Measurements from ENCODE around the gene PIBF1. TPM values are rescaled to one million over a fixed set of nuclear protein-coding genes. Genes with fewer than 3 reads are reported as not detected.

Gene PIBF1
- total RNA-seq, 1 experiment from 2014 or later, result 30.6 TPM

DNA sequence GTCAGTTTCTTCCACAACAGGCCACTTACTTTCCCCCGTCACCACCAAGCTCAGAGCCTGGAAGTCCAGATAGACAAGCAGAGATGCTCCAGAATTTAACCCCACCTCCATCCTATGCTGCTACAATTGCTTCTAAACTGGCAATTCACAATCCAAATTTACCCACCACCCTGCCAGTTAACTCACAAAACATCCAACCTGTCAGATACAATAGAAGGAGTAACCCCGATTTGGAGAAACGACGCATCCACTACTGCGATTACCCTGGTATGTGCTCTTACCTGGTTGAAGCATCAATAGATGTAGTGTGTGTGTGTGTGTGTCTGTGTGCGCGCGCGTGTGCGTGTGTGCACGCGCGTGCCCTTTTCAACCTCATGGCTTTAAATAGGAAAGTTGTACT lies 280.5 kb downstream of the PIBF1 start:
- H3K4me3 ChIP-seq (ENCODE audit: low read depth, low read length, poor library complexity, severe bottlenecking), result no peak overlapping the region
- no TSS peak for BruUV-seq (replicated peaks)
- no peaks in the 10 kb centered on the region for H3K36me3 ChIP-seq (ENCODE audit: insufficient read depth, low read length, poor library complexity, severe bottlenecking)
- no peak overlapping the region for H3K27ac ChIP-seq (ENCODE audit: low read depth, low read length, poor library complexity, severe bottlenecking)
- ChIA-PET POLR2A (ENCODE audit: low non-redundant PET) (no interaction called here), CTCF (no interaction called here)
- DNase-seq (ENCODE audit: low spot score), result no peak
- no peaks in the 10 kb centered on the region for H3K27me3 ChIP-seq (replicated peaks; ENCODE audit: insufficient read depth, low read depth, low read length, poor library complexity)
- peaks cover 5% of the 10 kb centered on the region for H3K4me1 ChIP-seq (ENCODE audit: insufficient read depth, low read length, poor library complexity, severe bottlenecking)
- intact Hi-C loops (cut with micrococcal nuclease; ENCODE audit: unreplicated experiment), result loop anchor here (10.0 kb wide), 1 partner anchor 272 kb away; no protein-coding TSS in a partner anchor
- H3K9me3 ChIP-seq (ENCODE audit: low read depth, low read length, poor library complexity, severe bottlenecking), result no peaks in the 10 kb centered on the region
- TF ChIP-seq, protein P1, sequence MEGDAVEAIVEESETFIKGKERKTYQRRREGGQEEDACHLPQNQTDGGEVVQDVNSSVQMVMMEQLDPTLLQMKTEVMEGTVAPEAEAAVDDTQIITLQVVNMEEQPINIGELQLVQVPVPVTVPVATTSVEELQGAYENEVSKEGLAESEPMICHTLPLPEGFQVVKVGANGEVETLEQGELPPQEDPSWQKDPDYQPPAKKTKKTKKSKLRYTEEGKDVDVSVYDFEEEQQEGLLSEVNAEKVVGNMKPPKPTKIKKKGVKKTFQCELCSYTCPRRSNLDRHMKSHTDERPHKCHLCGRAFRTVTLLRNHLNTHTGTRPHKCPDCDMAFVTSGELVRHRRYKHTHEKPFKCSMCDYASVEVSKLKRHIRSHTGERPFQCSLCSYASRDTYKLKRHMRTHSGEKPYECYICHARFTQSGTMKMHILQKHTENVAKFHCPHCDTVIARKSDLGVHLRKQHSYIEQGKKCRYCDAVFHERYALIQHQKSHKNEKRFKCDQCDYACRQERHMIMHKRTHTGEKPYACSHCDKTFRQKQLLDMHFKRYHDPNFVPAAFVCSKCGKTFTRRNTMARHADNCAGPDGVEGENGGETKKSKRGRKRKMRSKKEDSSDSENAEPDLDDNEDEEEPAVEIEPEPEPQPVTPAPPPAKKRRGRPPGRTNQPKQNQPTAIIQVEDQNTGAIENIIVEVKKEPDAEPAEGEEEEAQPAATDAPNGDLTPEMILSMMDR (conservative IDR thresholded peaks at IDR 0.05; ENCODE audit: low read depth, low read length), result no peak
- TF ChIP-seq EZH2 (IDR thresholded peaks at IDR 0.05; ENCODE audit: borderline replicate concordance, low read depth, low read length, poor library complexity, severe bottlenecking), result no peak

- peaks cover 2% of the 10 kb centered on the region for H3K4me1 ChIP-seq (ENCODE audit: insufficient read depth, low read length, poor library complexity, severe bottlenecking)
- no peak for TF ChIP-seq EZH2 (IDR thresholded peaks at IDR 0.05; ENCODE audit: borderline replicate concordance, low read depth, low read length, poor library complexity, severe bottlenecking)
- TF ChIP-seq, protein P1 (conservative IDR thresholded peaks at IDR 0.05; ENCODE audit: low read depth, low read length), result no peak
- no peaks in the 10 kb centered on the region for H3K36me3 ChIP-seq (ENCODE audit: insufficient read depth, low read length, poor library complexity, severe bottlenecking)
- H3K27ac ChIP-seq (ENCODE audit: low read depth, low read length, poor library complexity, severe bottlenecking), result no peak overlapping the region
- H3K4me3 ChIP-seq (ENCODE audit: low read depth, low read length, poor library complexity, severe bottlenecking), result no peak overlapping the region
- no peak for DNase-seq (ENCODE audit: low spot score)
- no peaks in the 10 kb centered on the region for H3K27me3 ChIP-seq (replicated peaks; ENCODE audit: insufficient read depth, low read depth, low read length, poor library complexity)
- intact Hi-C loops (cut with micrococcal nuclease; ENCODE audit: unreplicated experiment), result loop anchor here (10.0 kb wide), 1 partner anchor 272 kb away; no protein-coding TSS in a partner anchor
- no peaks in the 10 kb centered on the region for H3K9me3 ChIP-seq (ENCODE audit: low read depth, low read length, poor library complexity, severe bottlenecking)
- POLR2A ChIA-PET (ENCODE audit: low non-redundant PET), result no interaction called here
- BruUV-seq (replicated peaks), result no TSS peak
- CTCF ChIA-PET, result no interaction called here
Observed at GRCh38 chr13:73063166-73063565, 281.2 kb downstream of the PIBF1 start.

- H3K27ac ChIP-seq (ENCODE audit: low read depth, low read length, poor library complexity, severe bottlenecking), result no peak overlapping the region
- intact Hi-C loops (cut with micrococcal nuclease; ENCODE audit: unreplicated experiment), result loop anchor here (10.0 kb wide), 1 partner anchor 270 kb away; no protein-coding TSS in a partner anchor
- H3K27me3 ChIP-seq (replicated peaks; ENCODE audit: insufficient read depth, low read depth, low read length, poor library complexity), result no peaks in the 10 kb centered on the region
- H3K9me3 ChIP-seq (ENCODE audit: low read depth, low read length, poor library complexity, severe bottlenecking), result no peaks in the 10 kb centered on the region
- H3K4me1 ChIP-seq (ENCODE audit: insufficient read depth, low read length, poor library complexity, severe bottlenecking), result no peaks in the 10 kb centered on the region
- no TSS peak for BruUV-seq (replicated peaks)
- TF ChIP-seq EZH2 (IDR thresholded peaks at IDR 0.05; ENCODE audit: borderline replicate concordance, low read depth, low read length, poor library complexity, severe bottlenecking), result no peak
- ChIA-PET CTCF (no interaction called here), POLR2A (ENCODE audit: low non-redundant PET) (no interaction called here)
- DNase-seq (ENCODE audit: low spot score), result no peak
- no peaks in the 10 kb centered on the region for H3K36me3 ChIP-seq (ENCODE audit: insufficient read depth, low read length, poor library complexity, severe bottlenecking)
- no peak overlapping the region for H3K4me3 ChIP-seq (ENCODE audit: low read depth, low read length, poor library complexity, severe bottlenecking)
Observed at GRCh38 chr13:73065036-73065435, 283.1 kb downstream of the PIBF1 start.

DNA sequence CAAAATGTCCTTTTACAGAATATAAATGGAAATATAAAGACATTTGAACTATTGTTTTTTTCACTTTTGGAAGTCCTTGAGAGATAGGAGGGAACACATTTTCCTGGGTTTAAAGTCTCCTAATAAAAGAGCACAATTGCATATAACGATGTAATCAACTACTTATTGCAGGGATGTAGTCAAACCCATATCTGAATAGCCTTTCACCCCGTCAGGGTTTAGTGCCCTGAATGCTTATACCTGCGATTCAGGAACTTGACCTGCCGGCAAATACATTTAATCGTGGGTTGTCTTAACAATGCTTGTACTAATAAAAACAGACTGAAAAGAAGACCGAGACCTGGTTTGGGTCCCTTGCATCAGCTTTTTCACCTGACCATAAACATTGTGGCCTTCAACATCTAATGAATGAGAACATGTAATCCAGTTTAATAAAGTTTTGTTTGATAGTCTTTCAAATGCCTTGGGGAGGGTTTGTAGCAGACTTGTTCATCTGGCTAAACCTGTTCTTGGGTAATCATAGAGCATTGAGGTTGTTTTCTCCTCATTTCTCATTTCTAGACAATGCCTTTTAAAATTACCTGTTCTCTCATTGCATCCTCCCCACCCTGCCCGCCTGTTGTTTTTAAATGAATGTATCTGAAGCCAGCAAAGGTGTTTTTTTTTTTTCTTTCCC lies 283.9 kb downstream of the PIBF1 start:
- Histone ChIP-seq H3K9me3 (ENCODE audit: low read depth, low read length, poor library complexity, severe bottlenecking) (no peaks in the 10 kb centered on the region), H3K4me3 (ENCODE audit: low read depth, low read length, poor library complexity, severe bottlenecking) (no peak overlapping the region), H3K4me1 (ENCODE audit: insufficient read depth, low read length, poor library complexity, severe bottlenecking) (no peaks in the 10 kb centered on the region), H3K27ac (ENCODE audit: low read depth, low read length, poor library complexity, severe bottlenecking) (no peak overlapping the region), H3K36me3 (ENCODE audit: insufficient read depth, low read length, poor library complexity, severe bottlenecking) (no peaks in the 10 kb centered on the region), H3K27me3 (replicated peaks; ENCODE audit: insufficient read depth, low read depth, low read length, poor library complexity) (no peaks in the 10 kb centered on the region)
- ChIA-PET CTCF (no interaction called here), POLR2A (ENCODE audit: low non-redundant PET) (no interaction called here)
- DNase-seq (ENCODE audit: low spot score), result no peak
- intact Hi-C loops (cut with micrococcal nuclease; ENCODE audit: unreplicated experiment), result loop anchor here (10.0 kb wide), 1 partner anchor 269 kb away; no protein-coding TSS in a partner anchor
- no peak for TF ChIP-seq EZH2 (IDR thresholded peaks at IDR 0.05; ENCODE audit: borderline replicate concordance, low read depth, low read length, poor library complexity, severe bottlenecking)
- TF ChIP-seq, protein P1 (conservative IDR thresholded peaks at IDR 0.05; ENCODE audit: low read depth, low read length), result no peak
- no TSS peak for BruUV-seq (replicated peaks)

All from A673 (cell line).